ENCODE data around the gene SURF4. TPM values are rescaled to one million over a fixed set of nuclear protein-coding genes. Genes with fewer than 3 reads are reported as not detected.
"Not testable (repeated sequence)": the region's sequence is repeated elsewhere in the genome, so short reads cannot be mapped to it uniquely, and the experiment has no call there.

Gene SURF4
- polyA plus RNA-seq, 2 donors = 39.7 to 64.7 TPM

DNA sequence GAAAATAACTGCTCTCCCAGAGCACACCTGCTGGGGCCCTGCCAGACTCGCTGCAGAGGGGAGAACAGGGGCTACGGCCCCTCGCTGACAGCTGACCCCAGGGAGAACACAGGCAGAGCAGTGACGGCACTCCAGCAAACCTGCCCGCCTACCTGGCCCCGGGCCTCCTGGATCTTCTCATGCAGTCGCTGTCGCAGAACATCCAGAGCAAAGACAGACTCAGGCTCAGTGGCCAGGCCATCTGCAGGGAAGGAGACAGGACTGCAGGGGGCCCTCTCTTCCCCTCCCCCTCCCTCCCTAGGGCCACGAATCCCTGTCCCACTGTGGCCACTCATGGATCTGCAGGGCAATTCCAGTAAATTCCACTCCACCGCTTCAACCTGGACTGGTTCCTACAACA lies 42.3 kb downstream of the SURF4 start:
- peaks cover 26 to 32% of the 10 kb centered on the region in 2 donors for H3K36me3 ChIP-seq (ENCODE audit: control insufficient read depth in 2 of 2, insufficient read depth in 2 of 2, low read length in 1 of 2)
- H3K27me3 ChIP-seq (ENCODE audit: control insufficient read depth in 1 of 2, insufficient read depth in 2 of 2, low read length in 2 of 2) = no peaks in the 10 kb centered on the region
- 86 to 87% methylated on average over 10 of the region's 10 CpGs for WGBS, 2 donors
- H3K9me3 ChIP-seq (ENCODE audit: control insufficient read depth in 2 of 2, insufficient read depth in 1 of 2, low read depth in 1 of 2, low read length in 1 of 2) = no peaks in the 10 kb centered on the region
- peaks cover 3 to 11% of the 10 kb centered on the region in 2 donors for H3K4me1 ChIP-seq (ENCODE audit: control insufficient read depth in 2 of 2, insufficient read depth in 2 of 2, low read length in 1 of 2)
- H3K27ac ChIP-seq (ENCODE audit: low read depth in 2 of 2, low read length in 1 of 2) = no peak overlapping the region
- no peak overlapping the region for H3K4me3 ChIP-seq (ENCODE audit: low read depth in 1 of 2, low read length in 2 of 2)

DNA sequence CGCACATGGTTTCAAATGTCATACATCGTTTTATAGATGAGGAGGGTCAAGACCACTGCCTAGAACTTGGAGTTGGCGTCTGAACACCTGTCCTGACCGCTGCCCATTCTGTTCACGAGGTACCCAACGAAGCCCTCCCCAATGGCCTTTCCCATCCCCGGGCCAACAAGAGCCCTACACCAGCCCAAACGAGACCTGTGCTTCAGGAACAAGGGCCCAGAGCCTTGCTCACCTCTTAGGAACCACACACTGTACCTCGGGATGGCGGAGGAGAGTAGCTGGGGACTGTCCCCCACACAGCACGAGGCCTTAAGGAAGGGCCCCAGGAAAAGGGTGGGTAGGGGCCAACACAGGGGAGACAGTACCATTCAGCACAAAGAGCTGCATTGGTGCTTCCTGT lies 42.8 kb downstream of the SURF4 start:
- Histone ChIP-seq H3K27ac (ENCODE audit: low read depth in 2 of 2, low read length in 1 of 2) (no peak overlapping the region), H3K27me3 (ENCODE audit: control insufficient read depth in 1 of 2, insufficient read depth in 2 of 2, low read length in 2 of 2) (no peaks in the 10 kb centered on the region), H3K36me3 (ENCODE audit: control insufficient read depth in 2 of 2, insufficient read depth in 2 of 2, low read length in 1 of 2) (peaks cover 26 to 32% of the 10 kb centered on the region in 2 donors), H3K4me3 (ENCODE audit: low read depth in 1 of 2, low read length in 2 of 2) (no peak overlapping the region), H3K9me3 (ENCODE audit: control insufficient read depth in 2 of 2, insufficient read depth in 1 of 2, low read depth in 1 of 2, low read length in 1 of 2) (no peaks in the 10 kb centered on the region), H3K4me1 (ENCODE audit: control insufficient read depth in 2 of 2, insufficient read depth in 2 of 2, low read length in 1 of 2) (peaks cover 3 to 11% of the 10 kb centered on the region in 2 donors)
- 92 to 94% methylated on average over 11 of the region's 11 CpGs for WGBS, 2 donors

DNA sequence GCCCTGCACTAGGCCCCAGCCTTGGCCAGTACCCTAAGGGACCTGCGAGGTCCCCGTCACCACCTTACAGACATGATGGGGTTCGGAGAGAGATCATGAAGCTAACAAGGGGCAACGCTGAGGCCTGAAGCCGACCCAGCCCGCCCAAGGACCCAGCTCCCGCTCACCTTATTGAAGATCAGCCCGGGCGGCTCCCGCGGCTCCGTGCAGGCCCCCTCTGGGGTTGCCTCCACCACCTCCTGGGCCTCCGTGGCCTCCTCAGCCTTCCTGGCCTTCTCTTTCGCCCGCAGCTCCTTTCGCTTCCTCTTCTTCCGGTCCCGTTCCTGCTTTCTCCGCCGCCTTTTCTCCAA lies 43.5 kb downstream of the SURF4 start:
- no peaks in the 10 kb centered on the region for H3K27me3 ChIP-seq (ENCODE audit: control insufficient read depth in 1 of 2, insufficient read depth in 2 of 2, low read length in 2 of 2)
- 90 to 95% methylated on average over 20 of the region's 20 CpGs for WGBS, 2 donors
- no peak overlapping the region for H3K4me3 ChIP-seq (ENCODE audit: low read depth in 1 of 2, low read length in 2 of 2)
- no peaks in the 10 kb centered on the region for H3K9me3 ChIP-seq (ENCODE audit: control insufficient read depth in 2 of 2, insufficient read depth in 1 of 2, low read depth in 1 of 2, low read length in 1 of 2)
- H3K27ac ChIP-seq (ENCODE audit: low read depth in 2 of 2, low read length in 1 of 2) = no peak overlapping the region
- H3K4me1 ChIP-seq (ENCODE audit: control insufficient read depth in 2 of 2, insufficient read depth in 2 of 2, low read length in 1 of 2) = peaks cover 3 to 11% of the 10 kb centered on the region in 2 donors
- H3K36me3 ChIP-seq (ENCODE audit: control insufficient read depth in 2 of 2, insufficient read depth in 2 of 2, low read length in 1 of 2) = peaks cover 26 to 32% of the 10 kb centered on the region in 2 donors

DNA sequence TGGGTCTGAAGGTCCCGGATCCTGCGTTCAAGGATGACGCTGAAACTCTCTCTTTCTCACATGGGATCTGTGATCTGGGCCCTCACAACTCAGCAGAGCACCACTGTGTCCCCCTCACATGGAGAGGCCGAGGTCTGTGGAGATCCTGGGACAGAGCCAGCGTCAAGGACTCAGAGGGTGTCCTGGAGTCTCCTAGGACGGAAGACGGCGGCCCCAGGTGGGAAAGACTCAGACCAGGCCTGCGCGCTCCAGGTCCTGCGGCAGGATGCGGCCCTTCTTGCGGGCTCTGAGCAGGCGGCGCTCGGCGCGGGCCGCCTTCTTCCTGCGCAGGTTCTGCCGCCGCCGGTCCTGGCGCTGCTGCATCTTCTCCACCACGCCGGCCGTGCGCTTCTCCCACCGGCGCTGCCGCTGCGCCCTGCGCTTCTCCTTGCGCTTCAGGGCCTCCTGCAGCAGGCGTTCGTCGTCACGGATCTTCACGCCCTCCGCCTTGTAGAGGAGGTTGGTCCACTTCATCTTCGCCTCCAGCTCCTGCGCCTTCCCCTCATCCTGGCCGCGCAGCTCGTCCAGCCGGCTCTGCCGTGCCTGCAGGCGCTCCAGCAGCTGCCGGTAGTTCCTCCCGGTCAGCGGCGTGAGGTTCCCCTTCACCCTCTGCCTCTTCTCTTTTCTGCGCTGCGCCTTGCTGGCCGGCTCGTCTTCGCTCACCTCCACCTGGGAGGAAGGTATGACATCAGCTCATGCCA lies 44.0 kb downstream of the SURF4 start:
- no peaks in the 10 kb centered on the region for H3K9me3 ChIP-seq (ENCODE audit: control insufficient read depth in 2 of 2, insufficient read depth in 1 of 2, low read depth in 1 of 2, low read length in 1 of 2)
- 95% methylated on average over 55 to 57 of the region's 57 CpGs for WGBS, 2 donors
- H3K27me3 ChIP-seq (ENCODE audit: control insufficient read depth in 1 of 2, insufficient read depth in 2 of 2, low read length in 2 of 2) = no peaks in the 10 kb centered on the region
- no peak overlapping the region for H3K4me3 ChIP-seq (ENCODE audit: low read depth in 1 of 2, low read length in 2 of 2)
- peaks cover 26 to 32% of the 10 kb centered on the region in 2 donors for H3K36me3 ChIP-seq (ENCODE audit: control insufficient read depth in 2 of 2, insufficient read depth in 2 of 2, low read length in 1 of 2)
- H3K4me1 ChIP-seq (ENCODE audit: control insufficient read depth in 2 of 2, insufficient read depth in 2 of 2, low read length in 1 of 2) = peaks cover 3 to 11% of the 10 kb centered on the region in 2 donors
- H3K27ac ChIP-seq (ENCODE audit: low read depth in 2 of 2, low read length in 1 of 2) = no peak overlapping the region

DNA sequence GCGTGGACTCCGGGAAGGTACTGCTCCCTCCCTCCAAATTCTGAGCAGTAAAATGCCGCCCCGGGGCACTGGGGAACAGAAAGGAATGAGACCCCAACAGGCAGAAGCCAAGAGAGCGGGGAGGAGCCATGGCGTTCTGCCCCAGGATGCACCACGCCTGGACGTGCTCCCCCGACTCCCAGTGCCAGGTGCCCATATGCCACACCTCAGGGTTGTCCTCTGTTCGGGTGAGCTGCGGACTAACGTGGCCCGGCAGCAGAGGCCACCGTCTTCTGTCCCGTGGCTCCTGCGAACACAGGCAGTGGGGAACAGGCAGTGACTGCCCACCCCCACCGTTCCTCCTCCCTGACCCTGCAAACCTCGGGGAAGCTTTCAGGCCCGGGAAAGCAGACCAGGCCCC lies 44.6 kb downstream of the SURF4 start:
- WGBS, 2 donors = 80 to 82% methylated on average over 19 of the region's 19 CpGs
- H3K27ac ChIP-seq (ENCODE audit: low read depth in 2 of 2, low read length in 1 of 2) = no peak overlapping the region

DNA sequence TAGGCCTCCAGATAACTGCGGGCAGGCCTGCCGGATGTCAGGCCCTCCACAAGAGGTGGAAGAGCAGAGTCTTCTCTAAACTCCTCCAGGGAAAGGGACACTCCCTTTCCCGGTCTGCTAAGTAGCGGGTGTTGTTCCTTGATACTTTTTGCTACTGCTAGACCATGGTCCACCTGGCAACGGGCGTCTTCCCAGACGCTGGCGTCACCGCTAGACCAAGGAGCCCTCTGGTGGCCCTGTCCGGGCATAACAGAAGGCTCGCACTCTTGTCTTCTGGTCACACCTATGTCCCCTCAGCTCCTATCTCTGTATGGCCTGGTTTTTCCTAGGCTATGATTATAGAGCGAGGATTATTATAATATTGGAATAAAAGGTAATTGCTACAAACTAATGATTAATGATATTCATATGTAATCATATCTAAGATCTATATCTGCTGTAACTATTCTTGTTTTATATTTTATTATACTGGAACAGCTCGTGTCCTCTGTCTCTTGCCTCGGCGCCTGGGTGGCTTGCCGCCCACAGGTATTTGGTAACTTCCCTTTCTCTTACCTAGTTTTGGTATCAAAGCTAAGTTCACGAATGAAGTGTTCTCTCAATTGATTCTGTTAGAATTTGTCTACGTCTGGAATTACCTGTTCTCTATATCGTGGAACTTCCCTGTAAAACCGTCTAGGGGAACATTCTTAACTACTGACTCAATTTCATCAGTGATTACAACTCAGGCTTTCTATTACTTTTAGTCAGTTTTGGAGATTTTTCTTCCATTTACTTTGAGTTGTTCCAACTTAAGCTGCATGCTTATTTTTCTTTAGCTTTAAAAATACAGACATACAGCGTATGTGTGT lies 46.3 kb downstream of the SURF4 start:
- not testable (repeated sequence) for H3K9me3 ChIP-seq (ENCODE audit: control insufficient read depth in 2 of 2, insufficient read depth in 1 of 2, low read depth in 1 of 2, low read length in 1 of 2); H3K4me1 ChIP-seq (ENCODE audit: control insufficient read depth in 2 of 2, insufficient read depth in 2 of 2, low read length in 1 of 2); H3K27ac ChIP-seq (ENCODE audit: low read depth in 2 of 2, low read length in 1 of 2); H3K4me3 ChIP-seq (ENCODE audit: low read depth in 1 of 2, low read length in 2 of 2); H3K27me3 ChIP-seq (ENCODE audit: control insufficient read depth in 1 of 2, insufficient read depth in 2 of 2, low read length in 2 of 2)
- WGBS, 2 donors = 55 to 57% methylated on average over 21 of the region's 21 CpGs
- H3K36me3 ChIP-seq (ENCODE audit: control insufficient read depth in 2 of 2, insufficient read depth in 2 of 2, low read length in 1 of 2) = peaks cover 26 to 32% of the 10 kb centered on the region in 2 donors

More for the DNA sequence above, 44.6 kb downstream of the SURF4 start:
- Histone ChIP-seq H3K36me3 (ENCODE audit: control insufficient read depth in 2 of 2, insufficient read depth in 2 of 2, low read length in 1 of 2) (peaks cover 26 to 32% of the 10 kb centered on the region in 2 donors), H3K9me3 (ENCODE audit: control insufficient read depth in 2 of 2, insufficient read depth in 1 of 2, low read depth in 1 of 2, low read length in 1 of 2) (no peaks in the 10 kb centered on the region), H3K4me1 (ENCODE audit: control insufficient read depth in 2 of 2, insufficient read depth in 2 of 2, low read length in 1 of 2) (peaks cover 3 to 7% of the 10 kb centered on the region in 2 donors), H3K27me3 (ENCODE audit: control insufficient read depth in 1 of 2, insufficient read depth in 2 of 2, low read length in 2 of 2) (no peaks in the 10 kb centered on the region), H3K4me3 (ENCODE audit: low read depth in 1 of 2, low read length in 2 of 2) (no peak overlapping the region)

DNA sequence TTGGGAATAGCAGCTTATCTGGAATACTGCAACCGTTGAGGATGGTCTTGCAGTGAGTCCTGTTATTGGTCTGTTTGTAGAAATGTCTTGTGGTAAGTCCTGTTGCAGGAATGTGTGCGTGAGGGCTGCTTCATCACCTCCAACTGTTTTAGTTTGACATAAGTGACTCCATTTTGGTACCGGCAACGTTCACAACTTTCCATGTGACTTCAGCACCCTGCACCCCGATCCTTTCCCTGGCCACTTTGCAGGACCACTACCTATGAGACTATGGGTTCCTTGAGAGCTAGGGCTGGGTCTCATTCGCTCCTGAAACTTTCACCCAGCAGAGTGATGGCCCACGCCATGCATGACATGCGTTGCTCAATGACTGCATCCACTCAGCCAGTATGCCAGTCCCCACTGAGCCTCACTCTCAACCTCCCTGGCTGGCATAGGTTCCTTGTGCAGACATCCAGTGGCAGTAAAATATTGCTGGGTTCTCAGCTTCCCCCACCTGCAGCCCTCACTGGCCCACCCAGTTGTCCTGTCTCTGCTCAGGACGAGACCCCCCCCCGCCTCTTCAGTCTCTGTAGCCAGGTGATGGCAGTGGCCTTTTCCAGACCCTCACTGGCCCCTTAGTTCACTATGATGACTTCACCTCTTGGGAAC lies 47.9 kb downstream of the SURF4 start:
- H3K4me3 ChIP-seq (ENCODE audit: low read depth in 1 of 2, low read length in 2 of 2) = no peak overlapping the region
- peaks cover 14 to 18% of the 10 kb centered on the region in 2 donors for H3K36me3 ChIP-seq (ENCODE audit: control insufficient read depth in 2 of 2, insufficient read depth in 2 of 2, low read length in 1 of 2)
- no peak overlapping the region for H3K27ac ChIP-seq (ENCODE audit: low read depth in 2 of 2, low read length in 1 of 2)
- no peaks in the 10 kb centered on the region for H3K9me3 ChIP-seq (ENCODE audit: control insufficient read depth in 2 of 2, insufficient read depth in 1 of 2, low read depth in 1 of 2, low read length in 1 of 2)
- 91% methylated on average over 10 of the region's 10 CpGs for WGBS, 2 donors
- no peaks in the 10 kb centered on the region for H3K27me3 ChIP-seq (ENCODE audit: control insufficient read depth in 1 of 2, insufficient read depth in 2 of 2, low read length in 2 of 2)
- no peaks in the 10 kb centered on the region for H3K4me1 ChIP-seq (ENCODE audit: control insufficient read depth in 2 of 2, insufficient read depth in 2 of 2, low read length in 1 of 2)

DNA sequence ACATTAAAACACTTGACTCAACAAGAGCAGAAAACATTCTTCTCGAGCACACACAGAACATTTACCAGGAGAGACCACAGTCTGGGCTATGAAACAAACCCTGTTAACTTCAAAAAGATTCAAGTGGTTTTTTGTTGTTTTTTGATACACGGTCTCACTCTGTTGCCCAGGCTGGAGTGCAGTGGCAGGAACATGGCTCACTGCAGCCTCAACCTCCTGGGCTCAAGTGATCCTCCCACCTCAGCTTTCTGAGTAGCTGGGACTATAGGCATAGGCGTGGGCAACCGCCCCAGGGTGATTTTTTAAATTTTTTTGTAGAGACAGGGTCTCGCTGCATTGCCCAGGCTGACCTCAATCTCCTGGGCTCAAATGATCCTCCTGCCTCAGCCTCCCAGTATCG lies 48.8 kb downstream of the SURF4 start:
- WGBS, 2 donors = 88 to 89% methylated on average over 6 of the region's 6 CpGs
- H3K4me1 ChIP-seq (ENCODE audit: control insufficient read depth in 2 of 2, insufficient read depth in 2 of 2, low read length in 1 of 2); H3K4me3 ChIP-seq (ENCODE audit: low read depth in 1 of 2, low read length in 2 of 2); H3K9me3 ChIP-seq (ENCODE audit: control insufficient read depth in 2 of 2, insufficient read depth in 1 of 2, low read depth in 1 of 2, low read length in 1 of 2); H3K27me3 ChIP-seq (ENCODE audit: control insufficient read depth in 1 of 2, insufficient read depth in 2 of 2, low read length in 2 of 2); H3K27ac ChIP-seq (ENCODE audit: low read depth in 2 of 2, low read length in 1 of 2): not testable (repeated sequence)
- H3K36me3 ChIP-seq (ENCODE audit: control insufficient read depth in 2 of 2, insufficient read depth in 2 of 2, low read length in 1 of 2) = peaks cover 5 to 10% of the 10 kb centered on the region in 2 donors

DNA sequence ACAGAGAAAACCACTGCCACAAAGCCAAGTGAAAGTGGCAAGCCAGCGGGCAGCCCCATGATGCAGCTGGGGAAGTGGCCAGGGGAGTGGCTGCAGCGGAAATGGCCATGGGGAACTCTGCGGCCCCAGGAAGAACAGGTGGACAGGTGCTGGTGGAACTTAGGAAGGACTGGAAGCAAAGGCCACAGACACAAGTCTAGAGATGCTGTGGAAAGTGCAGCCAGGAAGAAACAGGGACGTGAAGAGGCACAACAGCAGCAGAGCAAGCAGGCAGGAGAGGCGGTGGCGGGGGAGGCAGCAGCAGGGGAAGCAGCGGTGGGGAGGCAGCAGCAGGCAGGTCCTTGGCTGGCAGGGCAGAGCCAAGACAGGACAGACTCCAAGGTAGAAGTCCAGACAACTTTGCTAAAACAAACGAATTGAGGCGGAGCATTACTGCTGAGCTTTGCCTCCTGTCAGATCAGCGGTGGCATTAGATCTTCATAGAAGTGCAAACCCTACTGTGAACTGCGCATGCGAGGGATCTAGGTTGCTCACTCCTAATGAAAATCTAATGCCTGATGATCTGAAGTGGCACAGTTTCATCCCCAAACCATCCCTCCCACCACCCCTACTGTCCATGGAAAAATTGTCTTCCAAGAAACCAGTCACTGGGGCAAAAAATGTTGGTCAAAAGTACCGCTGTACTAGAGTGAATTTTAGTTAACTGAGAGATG lies 51.7 kb downstream of the SURF4 start:
- H3K27ac ChIP-seq (ENCODE audit: low read depth in 2 of 2, low read length in 1 of 2) = no peak overlapping the region

More for the DNA sequence above, 51.7 kb downstream of the SURF4 start:
- Histone ChIP-seq H3K27me3 (ENCODE audit: control insufficient read depth in 1 of 2, insufficient read depth in 2 of 2, low read length in 2 of 2) (no peaks in the 10 kb centered on the region), H3K9me3 (ENCODE audit: control insufficient read depth in 2 of 2, insufficient read depth in 1 of 2, low read depth in 1 of 2, low read length in 1 of 2) (no peaks in the 10 kb centered on the region), H3K36me3 (ENCODE audit: control insufficient read depth in 2 of 2, insufficient read depth in 2 of 2, low read length in 1 of 2) (no peaks in the 10 kb centered on the region), H3K4me3 (ENCODE audit: low read depth in 1 of 2, low read length in 2 of 2) (no peak overlapping the region), H3K4me1 (ENCODE audit: control insufficient read depth in 2 of 2, insufficient read depth in 2 of 2, low read length in 1 of 2) (peaks cover 0 to 3% of the 10 kb centered on the region in 2 donors)
- WGBS, 2 donors = 84 to 91% methylated on average over 13 of the region's 13 CpGs

Measured in esophagus (tissue), 2 donors.